HG03342 (cell line): ENCODE data around the gene ZDHHC14.
"Not testable (repeated sequence)": the region's sequence is repeated elsewhere in the genome, so short reads cannot be mapped to it uniquely, and the experiment has no call there.

ENCODE experiments used
- ATAC-seq: cut with Tn5 transposase; IDR thresholded peaks from one replicate; pipeline ENCODE4 v1.9.1; 2021; ENCODE audit warnings: mild to moderate bottlenecking, moderate library complexity; ENCODE audit not compliant: unreplicated experiment

The ZDHHC14 gene

DNA sequence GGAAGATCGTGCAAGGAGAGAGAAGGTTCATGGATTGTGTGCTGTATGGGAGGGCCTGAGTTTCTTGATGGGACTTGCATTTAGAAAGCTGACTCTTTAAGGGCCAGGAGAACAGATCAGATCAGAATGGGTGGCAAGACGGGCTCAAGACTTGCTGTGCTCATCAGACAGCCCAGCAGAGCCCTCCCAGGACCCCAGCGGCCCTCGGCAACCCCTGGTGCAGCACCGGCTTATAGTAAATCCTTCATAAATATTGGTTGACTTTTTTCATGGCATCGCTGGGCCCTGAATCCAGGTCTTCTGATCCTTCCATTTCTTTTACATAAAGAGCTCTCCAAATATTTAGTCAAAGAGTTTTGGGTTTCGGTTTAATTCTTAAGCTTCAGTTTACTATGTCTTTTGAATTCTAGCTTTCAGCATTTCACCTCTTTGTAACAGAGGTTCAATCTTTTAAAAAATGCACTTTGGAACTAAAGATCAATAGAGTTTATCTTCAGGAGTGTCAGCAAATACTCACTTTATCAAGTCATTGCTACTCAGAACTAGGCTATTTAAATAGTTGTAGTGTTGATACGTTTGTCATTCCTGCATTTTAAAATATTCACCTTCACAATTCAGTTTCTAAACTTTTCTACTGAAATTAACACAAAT, 205.6 kb downstream of the ZDHHC14 start:
- ATAC-seq, result no peak

GRCh38 chr6:157587127-157587926, 206.3 kb downstream of the ZDHHC14 start:
- no peak for ATAC-seq

DNA sequence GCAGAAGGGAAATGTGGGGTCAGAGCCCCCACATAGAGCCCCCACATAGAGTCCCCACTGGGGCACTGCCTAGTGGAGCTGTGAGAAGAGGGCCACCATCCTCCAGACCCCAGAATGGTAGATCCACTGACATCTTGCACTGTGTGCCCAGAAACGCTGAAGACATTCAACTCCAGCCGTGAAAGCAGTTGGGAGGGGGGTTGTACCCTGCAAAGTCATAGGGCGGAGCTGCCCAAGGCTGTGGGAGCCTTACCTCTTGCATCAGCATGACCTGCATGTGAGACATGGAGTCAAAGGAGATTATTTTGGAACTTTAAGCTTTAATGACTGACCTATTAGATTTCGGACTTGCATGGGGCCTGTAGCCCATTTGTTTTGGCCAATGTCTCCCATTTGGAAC, 209.7 kb downstream of the ZDHHC14 start:
- not testable (repeated sequence) for ATAC-seq

DNA sequence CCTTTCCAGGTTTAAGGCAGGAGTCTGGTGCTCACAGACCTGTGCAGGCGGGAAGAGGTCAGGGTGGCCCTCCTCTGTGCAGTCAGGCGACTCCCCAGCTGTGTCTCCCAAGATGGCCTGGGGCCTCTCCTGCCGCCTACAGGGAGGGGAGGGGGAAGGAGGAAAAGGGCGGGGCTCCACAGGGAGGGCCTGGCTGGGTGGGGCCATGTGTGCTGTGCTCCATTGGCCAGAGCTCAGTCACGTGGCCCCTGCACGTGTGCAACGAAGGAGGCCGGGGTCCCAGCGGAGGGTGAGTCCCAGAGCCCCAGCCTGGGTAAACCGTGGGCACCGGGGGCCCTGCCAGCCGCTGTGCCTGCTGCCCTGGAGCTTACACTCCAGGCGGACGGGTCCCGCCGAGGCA, 211.6 kb downstream of the ZDHHC14 start:
- ATAC-seq, result no peak

- ATAC-seq, result no peak
Measured at GRCh38 chr6:157592980-157593379, 212.0 kb downstream of the ZDHHC14 start.

GRCh38 chr6:157593596-157593995, 212.6 kb downstream of the ZDHHC14 start:
- ATAC-seq, result no peak

- ATAC-seq, result no peak
Measured at GRCh38 chr6:157594292-157594691, 213.3 kb downstream of the ZDHHC14 start.

GRCh38 chr6:157595768-157596167, 214.8 kb downstream of the ZDHHC14 start:
- ATAC-seq, result no peak

DNA sequence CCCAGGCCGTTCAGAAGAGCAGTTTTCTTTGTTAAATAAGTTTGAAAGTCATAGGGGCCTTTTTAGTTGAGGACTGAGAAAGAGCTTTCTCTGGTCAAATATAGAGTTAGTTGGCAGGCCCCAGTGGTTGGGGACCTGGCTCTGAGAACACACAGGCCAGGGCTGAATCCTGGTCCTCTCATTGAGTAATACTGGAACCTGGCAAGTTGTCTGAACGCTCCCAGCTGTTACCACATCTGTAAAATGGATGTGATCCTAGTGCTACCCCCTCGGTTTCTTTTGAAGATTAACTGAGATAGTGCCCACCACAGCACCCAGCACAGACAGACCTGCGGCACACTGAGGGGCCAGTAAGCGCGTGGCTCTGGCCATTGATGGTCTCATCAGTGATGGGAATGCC, 215.5 kb downstream of the ZDHHC14 start:
- no peak for ATAC-seq

DNA sequence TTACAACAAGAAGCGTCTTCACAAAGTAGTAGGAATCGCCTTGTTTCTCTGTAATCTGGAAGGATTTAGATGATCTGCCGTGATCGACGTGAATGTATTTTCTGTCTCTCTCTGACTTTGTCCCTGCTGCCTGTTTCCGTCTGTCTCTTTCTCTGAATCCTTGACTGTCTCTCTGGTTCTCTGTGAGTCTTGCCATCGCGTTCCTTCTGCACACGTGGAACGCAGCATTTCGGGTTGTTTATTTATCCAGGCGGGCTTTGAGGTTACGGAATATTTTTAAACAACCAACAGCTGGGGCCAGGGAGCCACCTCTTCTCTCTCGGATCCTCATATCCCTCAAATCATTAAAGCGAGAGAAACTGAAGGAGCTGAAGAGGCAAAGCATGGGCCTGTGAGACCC, 215.9 kb downstream of the ZDHHC14 start:
- ATAC-seq, result no peak

- ATAC-seq, result no peak
Measured at GRCh38 chr6:157597461-157598312, 216.7 kb downstream of the ZDHHC14 start.

- ATAC-seq, result no peak
Measured at GRCh38 chr6:157599191-157599590, 218.2 kb downstream of the ZDHHC14 start.

DNA sequence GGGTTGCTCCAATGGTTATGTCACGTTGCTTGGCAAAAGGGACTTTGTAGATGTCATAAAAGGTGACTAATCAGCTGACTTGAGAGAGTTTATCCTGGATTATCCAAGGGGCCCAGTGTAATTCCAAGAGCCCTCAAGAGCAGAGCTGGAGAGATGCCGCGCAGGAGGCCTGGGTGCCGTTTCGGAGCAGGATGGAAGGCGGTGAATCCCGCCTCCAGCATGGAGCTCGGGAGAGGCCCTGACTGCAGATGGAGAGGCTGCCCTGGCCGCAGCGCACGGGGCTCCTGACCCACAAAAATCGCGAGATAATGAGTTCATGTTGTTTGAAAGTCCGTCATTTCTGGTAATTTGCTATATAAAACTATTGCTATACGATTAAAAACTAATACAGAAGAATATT, 219.8 kb downstream of the ZDHHC14 start:
- no peak for ATAC-seq

DNA sequence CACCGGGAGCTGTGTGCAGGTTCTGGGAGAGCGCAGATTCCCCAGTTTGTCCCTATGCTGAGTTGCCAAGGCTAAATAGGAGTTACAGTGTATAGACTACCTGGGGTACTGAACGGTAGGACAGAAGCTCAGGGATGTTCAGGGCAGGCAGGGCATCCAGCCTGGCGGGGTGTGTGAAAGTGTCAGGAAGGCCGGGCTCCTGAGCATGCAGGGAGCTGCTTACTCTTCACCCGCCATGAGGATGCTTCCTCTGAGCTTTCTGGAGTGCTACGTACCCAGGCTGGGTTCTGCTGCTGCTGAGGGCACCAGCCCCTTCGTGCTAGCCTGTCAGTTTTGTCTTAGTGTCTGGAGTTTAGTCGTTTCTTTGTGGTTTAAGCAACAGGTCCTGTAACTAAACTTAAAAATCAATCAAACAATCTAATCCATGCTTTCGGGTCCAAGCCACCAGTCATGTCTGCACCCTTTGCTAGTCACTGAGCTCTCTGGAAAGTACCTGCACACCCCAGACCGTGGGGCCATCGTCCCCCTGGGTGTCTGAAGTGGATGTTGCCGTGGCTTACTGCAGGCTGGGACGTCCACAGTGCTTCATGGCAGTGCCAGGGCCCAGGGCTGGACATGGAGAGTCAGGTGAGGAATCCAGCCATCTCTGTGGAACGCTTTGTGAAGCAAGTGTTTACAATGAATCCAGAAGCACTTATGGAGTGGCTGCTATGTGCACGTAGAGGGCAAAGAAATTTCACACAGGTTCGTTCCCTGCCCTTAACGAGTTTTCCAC, 221.7 kb downstream of the ZDHHC14 start:
- no peak for ATAC-seq

DNA sequence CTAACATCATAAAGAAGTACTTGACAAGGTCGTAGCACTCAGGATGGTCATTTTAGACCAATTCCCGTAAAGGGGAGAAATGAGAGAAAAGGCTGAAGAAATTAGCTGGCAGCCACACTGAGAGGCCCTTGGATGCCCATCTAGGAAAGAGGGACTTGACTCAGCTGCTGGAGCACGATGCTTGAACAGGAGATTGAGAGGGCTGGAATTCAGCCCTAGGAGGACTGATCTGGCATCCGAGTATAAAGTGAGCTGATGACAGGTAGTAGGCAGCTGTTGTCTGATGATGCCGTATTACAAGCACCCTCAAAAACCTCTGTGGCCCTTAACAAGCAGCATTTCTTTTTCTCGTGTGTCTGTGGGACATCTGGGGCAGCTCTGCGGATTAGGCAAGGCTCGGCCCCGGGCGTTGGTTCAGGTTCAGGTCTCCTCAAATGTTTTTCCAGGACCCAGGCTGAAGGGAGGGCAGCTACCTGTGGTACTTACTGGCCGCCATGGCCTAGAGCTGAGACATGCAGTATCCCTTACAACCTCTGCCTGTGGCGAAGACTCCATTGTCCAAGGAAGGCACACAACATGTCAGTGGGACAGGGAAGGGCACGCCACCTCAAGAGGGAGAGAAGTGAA, 222.4 kb downstream of the ZDHHC14 start:
- no peak for ATAC-seq

DNA sequence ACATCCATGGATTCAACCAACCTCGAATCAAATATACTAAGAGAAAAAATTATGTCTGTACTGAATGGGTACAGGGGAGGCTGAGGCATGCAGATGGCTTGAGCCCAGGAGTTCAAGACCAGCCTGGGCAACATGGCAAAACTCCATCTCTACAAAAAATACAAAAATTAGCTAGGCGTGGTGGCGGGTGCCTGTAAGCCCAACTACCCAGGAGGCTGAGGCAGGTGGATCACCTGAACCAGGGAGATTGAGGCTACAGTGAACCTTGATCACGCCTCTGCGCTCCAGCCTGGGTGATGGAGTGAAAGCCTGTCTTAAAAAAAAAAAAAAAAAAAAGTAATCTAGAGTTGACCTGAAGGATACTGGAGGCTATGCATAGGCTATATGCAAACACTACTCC, 223.0 kb downstream of the ZDHHC14 start:
- ATAC-seq, result no peak

GRCh38 chr6:157604816-157605215, 223.8 kb downstream of the ZDHHC14 start:
- no peak for ATAC-seq

DNA sequence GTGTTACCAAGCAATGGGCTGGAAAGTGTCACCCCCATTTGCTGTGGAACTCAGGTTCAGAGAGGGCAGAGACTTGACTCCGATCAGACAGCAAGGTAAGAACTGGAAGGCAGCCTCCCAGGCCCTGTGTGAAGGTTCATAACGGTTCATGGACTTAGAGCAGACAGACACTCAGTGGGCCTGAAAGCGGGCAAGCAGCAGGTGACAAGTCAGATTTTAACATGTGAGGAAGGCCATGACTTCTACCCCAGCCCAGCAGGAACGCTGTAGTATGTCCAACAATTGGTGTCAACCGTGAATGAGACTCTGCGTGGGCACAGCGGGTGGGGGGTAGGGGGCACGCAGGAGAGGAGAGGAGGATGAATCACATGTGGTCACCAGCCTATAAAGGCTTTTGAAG, 224.5 kb downstream of the ZDHHC14 start:
- no peak for ATAC-seq

GRCh38 chr6:157606516-157606915, 225.5 kb downstream of the ZDHHC14 start:
- ATAC-seq, result no peak

GRCh38 chr6:157607317-157608109, 226.5 kb downstream of the ZDHHC14 start:
- peak; percentile 71 for ATAC-seq
